Stimulated activated CD4-positive, alpha-beta T cell treated with anti-CD3 and anti-CD28 coated beads, Interleukin-4, amount 100 ng/mL, for 48 hours (primary cell): ENCODE measurements around the gene TSNAX.
"Not testable (repeated sequence)": the region's sequence is repeated elsewhere in the genome, so short reads cannot be mapped to it uniquely, and the experiment has no call there.

Experiments
- DNase-seq, 2 donors: peaks; one replicate each; pipeline ENCODE4 v3.0.0-alpha.2; 2020; ENCODE audit warnings: low read depth in 2 of 2

TSNAX gene

GRCh38 chr1:231561647-231562383, 33.3 kb downstream of the TSNAX start:
- DNase-seq, result no peak

DNA sequence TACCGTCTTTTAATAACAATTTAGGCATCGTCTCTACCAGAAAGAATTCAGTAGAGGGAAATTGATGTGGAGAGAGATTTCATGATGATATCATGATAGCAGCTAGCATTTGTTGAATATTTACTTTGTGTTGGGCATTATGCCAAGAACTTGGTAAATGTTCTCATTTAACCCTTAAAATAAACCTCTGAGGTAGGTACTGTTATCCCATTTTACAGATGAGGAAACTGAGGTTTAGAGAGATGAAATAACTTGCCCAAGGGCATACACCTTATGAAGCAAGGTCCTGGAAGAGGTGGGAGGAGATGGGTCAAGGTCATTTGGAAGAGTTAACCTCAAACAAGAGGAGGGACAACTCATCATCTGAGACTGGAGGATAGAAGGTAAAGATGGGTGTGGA, 34.8 kb downstream of the TSNAX start:
- DNase-seq, result no peak

- DNase-seq, result no peak
These were observed 35.9 kb downstream of the TSNAX start for GRCh38 chr1:231564373-231564772.

- no peak for DNase-seq
These were observed 38.0 kb downstream of the TSNAX start for GRCh38 chr1:231566496-231566895.

DNA sequence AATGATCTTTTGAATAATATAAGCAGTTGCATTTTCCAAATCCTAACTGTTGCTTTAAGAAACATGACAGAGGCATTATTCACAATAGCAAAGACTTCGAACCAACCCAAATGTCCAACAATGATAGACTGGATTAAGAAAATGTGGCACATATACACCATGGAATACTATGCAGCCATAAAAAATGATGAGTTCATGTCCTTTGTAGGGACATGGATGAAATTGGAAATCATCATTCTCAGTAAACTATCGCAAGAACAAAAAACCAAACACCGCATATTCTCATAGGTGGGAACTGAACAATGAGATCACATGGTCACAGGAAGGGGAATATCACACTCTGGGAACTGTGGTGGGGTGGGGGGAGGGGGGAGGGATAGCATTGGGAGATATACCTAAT, 41.8 kb downstream of the TSNAX start:
- DNase-seq, result not testable (repeated sequence)

GRCh38 chr1:231571904-231572303, 43.4 kb downstream of the TSNAX start:
- DNase-seq, result no peak

- no peak for DNase-seq
These were observed 47.0 kb downstream of the TSNAX start for GRCh38 chr1:231575472-231575871.

DNA sequence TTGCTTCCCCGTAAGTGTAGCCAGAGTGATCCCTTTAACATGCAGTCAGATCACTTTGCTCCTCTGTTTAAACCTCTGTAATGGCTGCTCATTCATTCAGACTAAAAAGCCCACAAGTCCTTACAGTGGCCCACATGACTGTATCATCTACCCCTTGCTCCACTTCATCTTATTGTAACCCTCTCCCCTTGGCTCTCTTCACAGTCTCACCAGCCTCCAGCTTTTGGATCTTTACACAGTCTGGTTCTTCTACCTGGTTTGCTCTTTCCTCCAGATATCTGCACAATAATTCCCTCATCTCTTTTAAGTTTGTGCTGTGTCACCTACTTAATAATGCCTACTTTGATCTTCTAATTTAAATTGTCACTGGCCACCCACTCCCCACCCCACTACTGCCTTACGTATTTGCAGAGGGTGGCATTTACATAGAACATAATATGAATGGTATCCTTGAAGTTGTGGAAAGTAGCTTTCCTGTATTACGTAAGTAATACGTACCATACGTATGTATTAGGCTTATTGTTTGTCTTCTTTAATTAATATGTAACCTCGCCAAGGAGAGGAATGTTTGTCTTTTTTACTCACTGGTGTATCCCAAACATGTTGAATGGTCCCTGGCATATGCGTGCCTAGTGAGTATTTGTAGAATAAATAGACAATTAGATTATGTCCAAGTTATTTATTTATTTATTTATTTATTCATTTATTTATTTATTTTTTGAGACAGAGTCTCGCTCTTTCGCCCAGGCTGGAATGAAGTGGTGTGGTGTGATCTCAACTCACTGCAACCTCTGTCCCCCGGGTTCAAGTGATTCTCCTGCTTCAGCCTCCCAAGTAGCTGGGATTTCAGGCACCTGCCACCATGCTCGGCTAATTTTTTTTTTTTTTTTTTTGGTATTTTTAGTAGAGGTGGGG, 48.6 kb downstream of the TSNAX start:
- no peak for DNase-seq

DNA sequence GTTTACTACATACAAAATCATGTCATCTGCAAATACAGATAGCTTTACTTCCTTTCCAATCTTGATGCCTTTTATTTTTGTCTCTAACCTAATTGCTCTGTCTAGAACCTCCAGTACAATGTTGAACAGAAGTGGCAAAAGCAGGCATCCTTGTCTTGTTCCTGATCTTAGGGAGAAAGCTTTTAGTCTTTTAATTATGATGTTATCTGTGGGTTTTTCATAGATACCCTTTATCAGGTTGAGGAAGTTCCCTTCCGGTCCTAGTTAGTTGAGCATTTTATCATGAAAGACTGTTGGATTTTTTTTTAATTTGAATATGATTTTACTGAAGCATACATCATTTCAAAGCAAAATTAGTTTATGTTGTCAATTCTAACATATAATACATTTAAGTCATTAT, 52.4 kb downstream of the TSNAX start:
- no peak for DNase-seq

DNA sequence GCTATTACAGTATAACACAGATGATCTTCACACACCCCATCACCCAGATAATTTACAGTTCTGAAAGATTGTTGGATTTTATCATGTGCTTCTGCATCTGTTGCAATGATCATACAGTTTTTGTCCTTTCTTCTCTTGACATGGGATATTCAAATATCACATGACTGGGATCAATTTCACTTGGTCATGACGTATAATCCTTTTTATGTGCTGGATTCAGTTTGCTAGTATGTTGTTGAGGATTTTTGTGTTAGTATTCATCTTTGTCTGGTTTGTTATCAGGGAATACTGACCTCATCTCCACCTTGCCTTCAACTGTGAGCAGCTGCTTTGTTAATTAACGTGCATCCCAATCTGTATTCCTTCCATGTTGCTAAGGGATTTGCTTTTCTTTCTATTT, 53.4 kb downstream of the TSNAX start:
- no peak for DNase-seq

DNA sequence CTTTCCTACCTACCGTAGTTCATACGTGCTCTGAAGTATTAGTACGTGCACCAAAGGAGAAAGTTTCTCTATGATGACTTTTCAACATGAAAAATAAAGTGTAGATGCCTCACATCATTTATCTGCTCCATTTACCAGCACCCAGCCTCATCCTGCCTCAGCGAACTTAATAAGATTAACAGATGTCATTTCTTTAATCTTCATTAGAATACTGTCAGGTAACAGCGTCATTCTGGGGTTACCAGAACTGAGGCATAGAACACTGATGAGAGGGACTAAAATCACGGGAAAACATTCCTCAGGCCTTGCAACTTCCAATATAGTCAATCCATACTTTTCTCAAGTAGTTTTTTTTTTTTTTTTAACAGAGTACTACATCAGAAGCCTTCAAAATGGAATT, 54.9 kb downstream of the TSNAX start:
- no peak for DNase-seq

DNA sequence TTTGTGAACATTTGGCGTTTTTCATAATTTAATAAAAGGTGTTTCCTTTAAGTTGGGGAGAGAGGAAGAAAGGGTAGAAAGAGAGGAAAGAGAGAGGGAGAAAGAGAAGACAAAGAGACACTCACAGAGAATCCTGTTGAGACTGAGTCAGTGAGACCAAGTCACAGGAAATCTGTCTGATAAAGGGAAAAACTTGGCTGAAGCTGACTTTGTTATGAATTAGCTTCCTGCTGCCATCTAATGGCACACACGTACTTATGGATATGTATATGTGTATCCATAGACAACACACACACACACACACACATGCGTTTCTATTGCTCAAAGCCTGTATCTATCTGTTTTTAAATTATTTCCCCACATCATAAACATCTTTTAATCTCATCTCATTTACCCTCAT, 55.6 kb downstream of the TSNAX start:
- DNase-seq, result no peak

GRCh38 chr1:231584921-231585320, 56.5 kb downstream of the TSNAX start:
- DNase-seq, result no peak

DNA sequence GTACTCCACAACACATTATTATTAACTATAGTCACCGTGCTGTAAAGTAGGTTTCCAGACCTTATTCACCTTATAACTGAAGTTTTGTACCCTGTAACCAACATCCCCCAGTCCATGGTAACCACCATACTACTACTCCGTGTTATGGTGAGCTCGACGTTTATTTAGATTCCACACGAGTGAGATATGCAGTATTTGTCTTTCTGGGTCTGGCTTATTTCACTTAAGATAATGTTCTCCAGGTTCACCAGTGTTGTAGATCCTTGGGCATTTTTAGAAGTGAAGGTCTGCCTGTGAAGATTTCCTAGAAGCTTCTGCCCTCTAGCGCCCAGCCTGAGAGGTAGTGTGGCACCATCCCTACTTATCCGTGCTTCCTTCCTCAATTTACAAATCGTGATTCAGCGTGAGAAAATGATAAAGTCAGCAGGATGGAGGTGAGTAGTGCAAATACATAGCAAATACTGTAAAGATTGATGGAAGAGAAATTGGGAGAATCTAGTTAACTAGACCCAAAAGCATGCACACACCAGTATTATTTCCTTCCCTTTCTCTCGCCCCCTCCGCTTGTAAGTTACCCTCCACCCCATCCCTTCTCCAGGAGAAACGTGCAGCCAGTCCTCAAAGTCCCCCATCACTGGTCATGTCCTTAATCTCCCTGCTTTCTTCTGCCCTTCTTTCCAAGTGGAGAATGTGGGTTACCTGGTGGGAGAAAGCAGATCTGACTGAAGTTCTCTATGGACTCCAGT, 62.2 kb downstream of the TSNAX start:
- DNase-seq, result peak in 1 of 2 donors; percentile 15

DNA sequence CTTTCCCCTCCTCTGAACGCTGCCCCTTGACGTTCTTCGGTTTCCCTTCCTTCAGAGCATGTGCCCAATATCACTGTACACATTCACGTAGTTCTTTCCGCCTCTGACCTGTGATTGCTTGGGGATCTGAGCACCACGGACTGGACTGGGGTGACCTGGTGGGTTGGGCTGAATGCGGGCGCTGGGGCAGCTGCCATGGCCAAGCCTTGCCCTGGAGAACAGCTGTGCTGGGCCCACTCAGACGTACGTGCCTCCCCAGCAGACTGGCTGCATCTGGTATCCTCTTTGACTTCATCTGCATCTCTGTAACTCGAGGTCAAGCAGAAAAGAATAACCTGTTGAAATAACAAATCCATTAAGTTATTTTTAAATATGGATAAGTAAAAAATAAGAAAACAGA, 63.0 kb downstream of the TSNAX start:
- DNase-seq, result no peak

GRCh38 chr1:231592809-231593208, 64.3 kb downstream of the TSNAX start:
- no peak for DNase-seq

DNA sequence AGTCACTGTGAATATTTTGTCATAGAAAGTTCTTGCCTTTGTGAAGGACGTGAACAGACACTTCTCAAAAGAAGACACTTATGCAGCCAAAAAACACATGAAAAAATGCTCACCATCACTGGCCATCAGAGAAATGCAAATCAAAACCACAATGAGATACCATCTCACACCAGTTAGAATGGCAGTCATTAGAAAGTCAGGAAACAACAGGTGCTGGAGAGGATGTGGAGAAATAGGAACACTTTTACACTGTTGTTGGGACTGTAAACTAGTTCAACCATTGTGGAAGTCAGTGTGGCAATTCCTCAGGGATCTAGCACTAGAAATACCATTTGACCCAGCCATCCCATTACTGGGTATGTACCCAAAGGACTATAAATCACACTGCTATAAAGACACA, 64.8 kb downstream of the TSNAX start:
- DNase-seq, result not testable (repeated sequence)

GRCh38 chr1:231594123-231594522, 65.7 kb downstream of the TSNAX start:
- DNase-seq, result no peak

GRCh38 chr1:231594749-231595148, 66.3 kb downstream of the TSNAX start:
- DNase-seq, result no peak

DNA sequence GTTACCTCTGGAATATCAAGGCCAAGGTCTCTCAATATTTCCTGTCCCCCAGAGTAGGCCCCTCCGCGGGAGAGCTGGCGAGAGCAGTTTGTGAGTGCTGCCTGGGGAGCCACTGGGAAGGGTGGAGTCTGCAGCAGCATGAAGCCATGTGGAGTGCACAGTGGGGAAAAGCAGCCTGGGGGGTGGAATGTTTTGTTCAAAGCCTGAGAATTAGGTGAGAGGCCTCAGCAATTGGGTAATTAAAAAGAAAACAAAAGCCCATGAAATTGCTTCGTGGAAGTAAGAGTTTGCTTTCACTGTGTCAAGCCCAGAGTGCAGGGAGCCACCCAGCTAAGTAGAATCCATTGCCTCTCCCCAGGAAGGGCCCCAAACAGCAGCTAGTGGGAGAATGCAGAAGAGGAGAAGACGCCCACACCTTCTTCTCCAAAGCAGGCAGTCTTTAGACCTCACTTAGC, 67.9 kb downstream of the TSNAX start:
- no peak for DNase-seq

DNA sequence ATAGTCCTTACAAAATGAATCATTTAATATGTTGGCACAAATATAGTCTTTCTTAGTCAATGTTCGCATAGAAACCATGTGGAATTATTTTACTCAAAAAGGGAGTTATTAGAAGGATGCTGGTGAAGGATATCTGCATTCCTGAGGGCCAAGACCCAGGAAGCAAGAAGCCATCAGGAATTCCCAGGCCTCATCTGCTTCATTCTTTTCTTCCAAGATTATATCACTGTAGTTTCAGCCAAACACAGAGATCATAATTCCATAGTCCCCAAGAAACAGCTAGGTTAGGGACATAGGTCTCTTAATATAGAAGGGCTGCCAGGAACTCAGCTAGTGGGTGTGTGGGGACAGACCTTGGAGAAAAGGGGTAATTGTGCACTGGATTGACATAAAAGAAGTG, 69.5 kb downstream of the TSNAX start:
- no peak for DNase-seq

DNA sequence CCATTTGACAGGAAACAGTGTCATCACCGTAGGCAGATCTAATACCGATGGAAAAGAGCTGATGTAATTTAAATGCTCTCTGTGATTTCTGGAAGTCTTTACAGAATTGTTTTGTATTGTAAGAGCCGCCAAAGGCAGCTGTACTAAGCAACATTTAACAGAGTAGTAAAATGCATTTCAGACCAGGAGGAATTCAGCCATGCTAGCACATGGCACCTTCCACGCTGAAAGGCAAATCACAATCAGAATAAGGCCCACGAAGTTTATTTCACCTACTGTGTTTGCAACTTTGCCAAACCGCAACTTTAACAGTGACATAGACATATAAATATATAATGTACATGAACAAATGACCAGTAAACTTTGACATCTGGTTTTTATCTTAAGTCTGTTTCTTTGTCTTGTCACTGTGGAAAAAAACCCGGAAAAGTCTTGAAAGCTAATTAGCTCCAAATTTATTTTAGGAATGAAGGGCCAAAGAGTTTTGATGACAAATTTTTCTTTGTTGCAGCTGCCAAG, 72.0 kb downstream of the TSNAX start:
- no peak for DNase-seq
